Activated naive CD8-positive, alpha-beta T cell treated with anti-CD3 and anti-CD28 coated beads, Interleukin-2, amount 50 U/mL, for 16 hours (primary cell): ENCODE results near the gene BIRC2.
"Not testable (repeated sequence)": the region's sequence is repeated elsewhere in the genome, so short reads cannot be mapped to it uniquely, and the experiment has no call there.

Experiments used
- DNase-seq: peaks from one replicate; pipeline ENCODE4 v3.0.0-alpha.2; 2020; ENCODE audit warnings: low read depth, low spot score

The BIRC2 gene

GRCh38 chr11:102346748-102347461 is at the start of gene BIRC2:
TSS of gene BIRC2 (plus strand) at chr11:102347214. CDS start at chr11:102349855, 2,641 bp downstream.
- DNase-seq, result peak; percentile 84

DNA sequence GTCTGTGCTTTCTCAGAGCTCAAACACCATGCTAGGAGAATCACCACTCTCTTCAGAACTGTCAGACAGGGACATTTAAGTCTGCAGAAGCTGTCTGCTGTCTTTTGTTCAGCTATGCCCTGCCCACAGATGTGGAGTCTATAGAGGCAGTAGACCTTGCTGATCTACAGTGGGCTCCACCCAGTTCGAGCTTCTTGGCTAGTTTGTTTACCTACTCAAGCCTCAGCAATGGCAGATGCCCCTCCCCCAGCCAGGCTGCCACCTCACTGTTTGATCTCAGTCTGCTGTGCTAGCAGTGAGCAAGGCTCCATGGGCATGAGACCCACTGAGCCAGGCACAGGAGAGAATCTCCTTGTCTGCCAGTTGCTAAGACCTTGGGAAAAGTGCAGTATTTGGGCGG is 46.2 kb upstream of the BIRC2 start:
- not testable (repeated sequence) for DNase-seq

- DNase-seq, result no peak
Measured at GRCh38 chr11:102302241-102302640, 44.8 kb upstream of the BIRC2 start.

DNA sequence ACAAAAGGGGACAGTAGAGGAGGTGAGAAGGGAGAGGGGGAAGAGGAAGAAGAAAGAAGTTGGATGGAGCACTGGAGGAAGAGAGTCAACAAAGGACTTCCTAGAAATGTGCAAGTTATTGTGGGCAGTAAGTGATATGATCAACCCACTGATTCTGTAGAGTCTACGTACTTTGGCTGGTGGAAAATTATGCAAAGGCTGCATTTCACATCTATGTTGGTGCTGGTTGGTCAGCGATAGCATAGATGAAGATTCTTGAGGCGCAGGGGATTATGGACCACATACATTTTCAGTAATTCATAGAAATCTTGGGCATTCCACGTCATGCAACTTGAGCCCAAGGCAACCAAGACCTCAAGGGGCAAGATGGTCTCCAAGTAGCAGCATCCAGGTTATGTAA is 42.3 kb upstream of the BIRC2 start:
- DNase-seq, result no peak

DNA sequence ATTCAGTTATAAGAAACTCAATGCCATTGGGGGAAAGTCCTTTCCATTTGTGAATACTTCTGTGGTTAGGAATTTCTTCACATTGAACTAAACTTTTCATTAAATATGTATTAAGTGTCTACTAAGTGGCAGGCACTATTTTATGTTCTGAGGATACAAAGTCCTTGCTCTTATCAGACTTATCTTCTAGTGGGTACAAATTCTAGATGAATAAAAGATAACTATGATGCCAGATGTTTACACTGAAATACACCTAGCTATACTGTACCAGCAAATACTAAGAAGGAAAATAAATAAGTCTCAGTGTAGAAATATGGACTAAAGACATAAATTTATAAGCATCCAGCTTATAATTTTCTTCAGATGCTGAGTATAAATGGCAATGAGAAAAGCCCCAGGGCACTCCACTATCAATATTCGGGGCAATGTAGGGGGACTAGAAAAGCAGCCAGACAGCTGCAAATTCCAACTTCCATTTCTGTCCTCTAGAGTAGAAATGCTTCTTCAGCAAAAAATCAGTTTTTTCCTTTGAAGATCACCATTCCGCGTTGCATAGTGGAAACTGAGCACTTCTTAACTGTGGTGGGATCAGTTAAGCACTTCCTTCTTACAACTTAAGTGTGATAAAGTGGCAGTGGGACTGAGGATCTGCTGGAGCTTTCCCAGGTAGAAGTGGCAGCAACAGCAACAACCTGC is 41.5 kb upstream of the BIRC2 start:
- DNase-seq, result no peak

GRCh38 chr11:102306048-102306597 is 40.9 kb upstream of the BIRC2 start:
- DNase-seq, result no peak

- DNase-seq, result no peak
Measured at GRCh38 chr11:102306817-102307726, 39.9 kb upstream of the BIRC2 start.

DNA sequence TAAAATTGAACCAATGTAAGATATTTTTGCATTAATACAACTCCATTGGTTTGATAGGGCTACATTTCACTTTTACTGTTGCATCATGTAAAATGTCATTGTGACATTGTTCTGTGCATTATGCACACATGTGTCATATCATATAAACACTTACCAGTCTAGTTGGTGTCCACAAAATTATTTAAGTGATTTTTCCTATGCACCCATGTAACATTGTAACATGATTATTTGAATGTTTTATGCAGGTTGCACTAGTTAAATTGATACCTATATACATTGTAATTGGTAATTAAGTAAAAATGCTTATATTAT is 39.3 kb upstream of the BIRC2 start:
- DNase-seq, result no peak

DNA sequence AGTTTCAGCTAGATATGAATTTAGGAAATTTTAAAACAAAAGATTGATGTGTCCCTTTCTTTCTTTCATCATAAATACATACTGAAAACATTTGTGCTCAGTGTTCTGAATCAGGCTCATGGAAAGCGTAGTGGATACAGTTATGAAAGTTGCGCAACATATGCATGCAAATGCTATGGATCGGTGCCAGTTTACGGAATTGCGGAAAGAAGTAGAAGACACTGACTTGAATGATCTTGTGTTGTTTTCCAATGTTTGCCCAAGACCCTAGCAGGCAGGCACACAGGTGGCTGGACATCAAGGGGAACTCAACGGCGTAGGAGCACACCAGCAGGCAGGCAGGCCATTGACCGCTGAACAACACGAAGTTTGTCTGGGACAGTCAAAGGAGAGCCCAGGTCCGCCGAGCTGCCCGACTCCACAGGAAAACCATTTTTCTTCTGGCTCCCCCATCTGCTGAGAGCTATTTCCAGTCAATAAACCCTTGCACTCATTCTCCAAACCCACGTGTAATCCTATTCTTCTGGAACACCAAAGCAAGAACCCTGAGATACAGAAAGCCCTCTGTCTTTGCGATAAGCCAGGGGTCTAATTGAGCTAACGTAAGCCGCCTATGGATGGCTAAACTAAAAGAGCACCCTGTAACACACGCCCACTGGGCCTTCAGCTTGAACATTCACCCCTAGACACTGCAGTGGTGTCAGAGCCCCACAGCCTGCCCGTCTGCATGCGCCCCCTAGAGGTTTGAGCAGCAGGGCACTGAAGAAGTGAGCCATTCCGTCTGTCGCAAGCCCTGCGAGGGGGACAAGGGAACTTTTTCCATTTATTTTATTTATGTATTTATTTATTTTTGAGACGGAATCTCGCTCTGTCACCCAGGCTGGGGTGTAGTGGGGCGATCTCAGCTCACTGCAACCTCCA is 37.1 kb upstream of the BIRC2 start:
- DNase-seq, result no peak

DNA sequence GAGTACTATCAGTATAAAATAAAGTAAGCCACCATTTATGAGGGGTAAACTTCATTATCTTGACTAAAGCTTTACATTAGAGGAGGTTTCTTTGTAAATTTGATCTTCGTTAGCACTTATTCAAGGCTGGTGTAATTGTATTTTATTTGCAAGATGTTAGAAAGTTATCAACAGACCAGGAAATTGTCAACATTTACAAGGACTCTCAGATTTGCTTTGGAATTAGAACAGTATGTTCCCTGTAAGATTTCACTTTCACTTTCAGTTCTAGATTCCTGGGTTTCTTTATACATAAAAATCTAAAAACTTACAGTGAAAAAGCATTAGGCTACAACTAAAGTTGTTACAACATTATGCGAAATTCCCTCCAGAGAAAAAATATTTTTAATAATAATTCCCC is 34.3 kb upstream of the BIRC2 start:
- DNase-seq, result no peak

GRCh38 chr11:102313238-102313940 is 33.6 kb upstream of the BIRC2 start:
- DNase-seq, result no peak

GRCh38 chr11:102314784-102315183 is 32.2 kb upstream of the BIRC2 start:
- no peak for DNase-seq

- no peak for DNase-seq
Measured at GRCh38 chr11:102316346-102316904, 30.6 kb upstream of the BIRC2 start.

DNA sequence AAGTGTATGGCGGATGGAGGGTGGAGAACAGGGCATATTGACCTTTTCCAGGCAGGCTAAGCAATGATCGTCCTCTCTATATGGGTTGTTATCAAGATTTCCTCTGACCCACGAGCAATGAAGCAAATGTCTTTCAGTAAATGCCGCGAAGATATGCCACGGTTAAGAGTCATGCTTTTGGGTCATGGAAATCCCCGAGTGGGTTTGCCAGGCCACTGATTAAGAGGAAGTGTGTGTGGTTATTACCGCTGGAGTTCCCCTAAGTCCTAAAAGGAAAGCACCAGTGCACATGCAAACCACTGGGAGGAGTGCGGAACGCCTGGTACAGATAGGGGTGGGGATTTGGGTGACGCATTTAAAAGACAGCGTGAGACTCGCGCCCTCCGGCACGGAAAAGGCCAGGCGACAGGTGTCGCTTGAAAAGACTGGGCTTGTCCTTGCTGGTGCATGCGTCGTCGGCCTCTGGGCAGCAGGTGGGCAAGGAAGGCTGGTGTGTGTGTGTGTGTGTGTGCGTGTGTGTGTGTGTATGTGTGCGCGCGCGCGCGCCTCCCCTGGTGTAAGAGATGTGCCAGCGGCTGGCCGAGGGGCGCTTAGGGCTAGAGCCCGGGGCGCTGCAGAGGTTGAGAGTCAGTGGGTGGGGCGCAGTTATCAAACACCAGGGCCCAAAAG is 29.8 kb upstream of the BIRC2 start, which contains the start of gene BIRC3:
BIRC3 (plus strand) TSS at position 386 of the 669 bp plus-strand sequence. CDS start 7,026 bp downstream, outside the sequence.
- peak; percentile 78 for DNase-seq

- DNase-seq, result no peak
Measured at GRCh38 chr11:102317768-102318103, 29.3 kb upstream of the BIRC2 start.

DNA sequence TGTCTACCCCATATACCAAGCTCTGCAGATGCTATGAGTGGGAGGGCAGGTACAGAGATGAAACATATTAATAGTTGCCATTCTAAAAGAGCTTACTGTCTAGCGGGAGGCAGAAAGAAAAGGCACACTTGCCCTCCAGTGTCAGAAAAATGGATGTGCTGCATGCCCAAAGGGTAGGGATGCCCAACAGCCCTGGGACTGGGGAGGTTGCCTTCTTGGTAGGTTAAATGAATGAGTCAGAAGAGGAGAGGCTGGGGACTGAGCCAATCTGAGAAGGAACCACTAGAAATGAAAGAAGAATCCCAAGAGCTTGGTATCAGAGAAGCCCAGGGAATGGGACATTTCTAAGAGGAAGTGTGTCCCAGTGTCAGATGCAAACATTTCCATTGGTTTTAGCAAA is 28.5 kb upstream of the BIRC2 start:
- DNase-seq, result no peak

GRCh38 chr11:102319544-102319943 is 27.5 kb upstream of the BIRC2 start:
- no peak for DNase-seq

- DNase-seq, result no peak
Measured at GRCh38 chr11:102320188-102320587, 26.8 kb upstream of the BIRC2 start.

DNA sequence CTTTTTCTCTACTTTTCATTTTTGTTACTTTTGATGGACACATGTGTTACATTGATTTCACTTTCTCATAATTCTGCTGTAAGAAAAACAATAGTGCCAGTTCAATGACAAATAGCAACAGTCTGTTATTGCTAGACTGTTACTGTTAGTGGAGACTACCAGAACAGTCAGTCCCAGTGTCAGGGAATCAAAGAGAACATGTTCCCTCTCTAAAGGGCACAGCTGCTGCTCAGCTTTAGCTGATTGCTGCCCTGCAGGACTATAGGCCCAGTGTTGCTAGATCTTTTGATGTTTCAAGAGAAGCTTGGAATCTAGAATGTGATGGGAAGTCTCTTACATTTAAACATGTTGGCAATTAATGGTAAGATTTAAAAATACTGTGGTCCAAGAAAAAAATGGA is 26.3 kb upstream of the BIRC2 start:
- no peak for DNase-seq

DNA sequence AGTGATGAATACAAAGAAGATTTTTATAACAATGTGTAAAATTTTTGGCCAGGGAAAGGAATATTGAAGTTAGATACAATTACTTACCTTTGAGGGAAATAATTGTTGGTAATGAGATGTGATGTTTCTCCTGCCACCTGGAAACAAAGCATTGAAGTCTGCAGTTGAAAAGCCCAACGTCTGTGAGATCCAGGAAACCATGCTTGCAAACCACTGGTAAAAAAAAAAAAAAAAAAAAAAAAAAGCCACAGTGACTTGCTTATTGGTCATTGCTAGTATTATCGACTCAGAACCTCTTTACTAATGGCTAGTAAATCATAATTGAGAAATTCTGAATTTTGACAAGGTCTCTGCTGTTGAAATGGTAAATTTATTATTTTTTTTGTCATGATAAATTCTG is 24.5 kb upstream of the BIRC2 start:
- no peak for DNase-seq
